ENCODE data around the gene NNAT.

GRCh38 chr20:37531856-37532255, 10.8 kb downstream of the NNAT start:
- TF ChIP-seq CTCF (IDR thresholded peaks at IDR 0.05; ENCODE audit: low read length) (no peak), EZH2 (IDR thresholded peaks at IDR 0.05; ENCODE audit: borderline replicate concordance, low read length) (no peak)

Measured in OCI-LY1 (cell line).